Left lung (tissue), 10 donors: Measurements from ENCODE around the gene ATP10B. TPM values are rescaled to one million over a fixed set of nuclear protein-coding genes. Genes with fewer than 3 reads are reported as not detected.

Experiments used
- ATAC-seq: fragments of 200-7000 bp; cut with Tn5 transposase; one replicate; pipeline ENCODE4 v1.9.1; 2020; ENCODE audit warnings: moderate library complexity
- DNase-seq, 4 donors: peaks; one replicate each; pipeline ENCODE4 v3.0.0-alpha.2; 2013 to 2020
- H3K27ac ChIP-seq, 2 donors: fragments of 200-600 bp; sonication (generic) in 1 of 2; one replicate each; pipeline versions ENCODE4 v1.5.0 to v1.8.0; 2020 to 2021
- H3K27me3 ChIP-seq, 2 donors: fragments of 200-600 bp; sonication (generic) in 1 of 2; one replicate each; pipeline versions ENCODE4 v1.5.0 to v1.8.0; 2020 to 2021
- H3K36me3 ChIP-seq, 2 donors: fragments of 200-600 bp; sonication (generic) in 1 of 2; one replicate each; pipeline versions ENCODE4 v1.5.0 to v1.8.0; 2020 to 2021
- H3K4me1 ChIP-seq, 2 donors: fragments of 200-600 bp; one replicate each; pipeline ENCODE4 v1.8.0; 2021
- H3K4me3 ChIP-seq, 2 donors: fragments of 200-600 bp; sonication (generic) in 1 of 2; one replicate each; pipeline versions ENCODE4 v1.5.0 to v1.8.0; 2020 to 2021; ENCODE audit warnings: mild to moderate bottlenecking in 1 of 2
- H3K9me3 ChIP-seq, 2 donors: fragments of 200-600 bp; sonication (generic) in 1 of 2; one replicate each; pipeline versions ENCODE4 v1.5.0 to v1.8.0; 2020 to 2021
- CTCF ChIP-seq, 2 donors: fragments of 200-600 bp; sonication (generic) in 1 of 2; IDR thresholded peaks; one replicate each; pipeline versions ENCODE4 v1.5.0 to v1.8.0; 2021; ENCODE audit warnings: antibody characterized with exemption in 2 of 2
- intact Hi-C, 2 donors: fragments of 100-400 bp; cut with DNase I; formaldehyde crosslinking; loops; one replicate each; pipeline versions ENCODE4 v1.11.2 to v1.14.2; 2022
- polyA plus RNA-seq, 6 donors: library from polyadenylated mRNA; unstranded; fragments of 120-200 nt; gene quantifications; one replicate each; pipeline ENCODE4 v1.2.1, GENCODE V29; 2013; ENCODE audit not compliant: insufficient read length in 6 of 6
- total RNA-seq, 2 donors: library from RNA; stranded (reverse); fragmentation: NEBNext Ultra II Directional; extraction: Animal tissue kit (Norgen Biotek cat#: 25700); gene quantifications; one replicate each; pipeline ENCODE4 v1.2.1, GENCODE V29; 2021
- donor health status: DM: no; HTN: yes; CAD: no.
- donor health status: DM: no; HTN: no; CAD: no.

ATP10B gene
- total and polyA plus RNA-seq, 8 donors: 0.09 to 0.55 (median 0.37) TPM

GRCh38 chr5:160793530-160793899 lies 58.5 kb downstream of the ATP10B start:
- intact Hi-C loops: no loop called here
- no peak for DNase-seq

GRCh38 chr5:160792732-160793529 lies 59.1 kb downstream of the ATP10B start:
- no peak for TF ChIP-seq CTCF (IDR thresholded peaks at IDR 0.05)
- Histone ChIP-seq H3K36me3 (no peaks in the 10 kb centered on the region), H3K4me1 (no peaks in the 10 kb centered on the region), H3K27me3 (no peaks in the 10 kb centered on the region), H3K27ac (no peak overlapping the region), H3K4me3 (no peak overlapping the region), H3K9me3 (no peaks in the 10 kb centered on the region)
- intact Hi-C loops: no loop called here
- ATAC-seq (peak; percentile 89), DNase-seq (peak in 3 of 4 donors; percentile 25 to 40 (median 32))

More at GRCh38 chr5:160793530-160793899, 58.5 kb downstream of the ATP10B start:
- peak; percentile 74 for ATAC-seq
- no peak for TF ChIP-seq CTCF (IDR thresholded peaks at IDR 0.05)
- no peaks in the 10 kb centered on the region for H3K4me1 ChIP-seq
- H3K9me3 ChIP-seq: no peaks in the 10 kb centered on the region
- H3K27me3 ChIP-seq: no peaks in the 10 kb centered on the region
- no peaks in the 10 kb centered on the region for H3K36me3 ChIP-seq
- no peak overlapping the region for H3K27ac ChIP-seq
- no peak overlapping the region for H3K4me3 ChIP-seq

- Histone ChIP-seq H3K9me3 (no peaks in the 10 kb centered on the region), H3K27ac (no peak overlapping the region), H3K4me3 (no peak overlapping the region), H3K4me1 (no peaks in the 10 kb centered on the region), H3K27me3 (no peaks in the 10 kb centered on the region), H3K36me3 (no peaks in the 10 kb centered on the region)
- TF ChIP-seq CTCF (IDR thresholded peaks at IDR 0.05): no peak
- DNase-seq (no peak), ATAC-seq (peak; percentile 77)
- intact Hi-C loops: no loop called here
Measured at GRCh38 chr5:160792281-160792680, 59.7 kb downstream of the ATP10B start.

- Histone ChIP-seq H3K4me1 (no peaks in the 10 kb centered on the region), H3K27me3 (no peaks in the 10 kb centered on the region), H3K27ac (no peak overlapping the region), H3K9me3 (no peaks in the 10 kb centered on the region), H3K4me3 (no peak overlapping the region), H3K36me3 (no peaks in the 10 kb centered on the region)
- intact Hi-C loops: no loop called here
- DNase-seq (no peak), ATAC-seq (no peak)
- no peak for TF ChIP-seq CTCF (IDR thresholded peaks at IDR 0.05)
Measured at GRCh38 chr5:160789219-160789859, 62.7 kb downstream of the ATP10B start.

- Histone ChIP-seq H3K4me1 (no peaks in the 10 kb centered on the region), H3K4me3 (no peak overlapping the region), H3K9me3 (no peaks in the 10 kb centered on the region), H3K27ac (no peak overlapping the region), H3K27me3 (no peaks in the 10 kb centered on the region), H3K36me3 (no peaks in the 10 kb centered on the region)
- ATAC-seq (no peak), DNase-seq (no peak)
- no peak for TF ChIP-seq CTCF (IDR thresholded peaks at IDR 0.05)
- intact Hi-C loops: no loop called here
Measured at GRCh38 chr5:160788102-160788660, 63.8 kb downstream of the ATP10B start.
